HG03280 (cell line): Measurements from ENCODE around the gene PPP2R1A.
"Not testable (repeated sequence)": the region's sequence is repeated elsewhere in the genome, so short reads cannot be mapped to it uniquely, and the experiment has no call there.

Experiments used
- ATAC-seq: cut with Tn5 transposase; IDR thresholded peaks from one replicate; pipeline ENCODE4 v1.9.1; 2021; ENCODE audit warnings: mild to moderate bottlenecking, moderate library complexity; ENCODE audit not compliant: unreplicated experiment

Gene PPP2R1A

GRCh38 chr19:52200044-52200443 is 10.2 kb downstream of the PPP2R1A start:
- ATAC-seq, result no peak

GRCh38 chr19:52200755-52201391 is 11.0 kb downstream of the PPP2R1A start:
- not testable (repeated sequence) for ATAC-seq

- no peak for ATAC-seq
Measured at GRCh38 chr19:52206481-52206880, 16.6 kb downstream of the PPP2R1A start.

- no peak for ATAC-seq
Measured at GRCh38 chr19:52211203-52211602, 21.4 kb downstream of the PPP2R1A start.

GRCh38 chr19:52211926-52212571 is 22.2 kb downstream of the PPP2R1A start:
- ATAC-seq, result no peak

GRCh38 chr19:52212572-52213255 is 22.9 kb downstream of the PPP2R1A start:
- no peak for ATAC-seq

GRCh38 chr19:52214241-52214640 is 24.4 kb downstream of the PPP2R1A start:
- ATAC-seq, result no peak

- ATAC-seq, result no peak
Measured at GRCh38 chr19:52216401-52216800, 26.5 kb downstream of the PPP2R1A start.

- no peak for ATAC-seq
Measured at GRCh38 chr19:52217576-52217975, 27.7 kb downstream of the PPP2R1A start.

GRCh38 chr19:52219611-52220010 is 29.8 kb downstream of the PPP2R1A start:
- no peak for ATAC-seq

- ATAC-seq, result no peak
Measured at GRCh38 chr19:52221031-52221430, 31.2 kb downstream of the PPP2R1A start.

- ATAC-seq, result no peak
Measured at GRCh38 chr19:52221831-52222375, 32.1 kb downstream of the PPP2R1A start.

GRCh38 chr19:52224211-52224610 is 34.4 kb downstream of the PPP2R1A start:
- no peak for ATAC-seq

GRCh38 chr19:52226652-52227051 is 36.8 kb downstream of the PPP2R1A start:
- no peak for ATAC-seq

- no peak for ATAC-seq
Measured at GRCh38 chr19:52227196-52227940, 37.5 kb downstream of the PPP2R1A start.

GRCh38 chr19:52227980-52228379 is 38.1 kb downstream of the PPP2R1A start:
- no peak for ATAC-seq

GRCh38 chr19:52229524-52229923 is 39.7 kb downstream of the PPP2R1A start:
- ATAC-seq, result no peak

- ATAC-seq, result no peak
Measured at GRCh38 chr19:52230685-52231084, 40.8 kb downstream of the PPP2R1A start.

GRCh38 chr19:52231154-52231910 is 41.5 kb downstream of the PPP2R1A start:
- no peak for ATAC-seq

GRCh38 chr19:52234406-52234805 is 44.6 kb downstream of the PPP2R1A start:
- no peak for ATAC-seq
